NCI-H2171 (cell line): ENCODE measurements around the gene TPX2.
A peak's percentile ranks its signal among the peaks of the same experiment; 100 is the strongest.

Source experiments
- DNase-seq: peaks from one replicate; lab custom pipeline; 2025; lab: John Stamatoyannopoulos, UW

The TPX2 gene

DNA sequence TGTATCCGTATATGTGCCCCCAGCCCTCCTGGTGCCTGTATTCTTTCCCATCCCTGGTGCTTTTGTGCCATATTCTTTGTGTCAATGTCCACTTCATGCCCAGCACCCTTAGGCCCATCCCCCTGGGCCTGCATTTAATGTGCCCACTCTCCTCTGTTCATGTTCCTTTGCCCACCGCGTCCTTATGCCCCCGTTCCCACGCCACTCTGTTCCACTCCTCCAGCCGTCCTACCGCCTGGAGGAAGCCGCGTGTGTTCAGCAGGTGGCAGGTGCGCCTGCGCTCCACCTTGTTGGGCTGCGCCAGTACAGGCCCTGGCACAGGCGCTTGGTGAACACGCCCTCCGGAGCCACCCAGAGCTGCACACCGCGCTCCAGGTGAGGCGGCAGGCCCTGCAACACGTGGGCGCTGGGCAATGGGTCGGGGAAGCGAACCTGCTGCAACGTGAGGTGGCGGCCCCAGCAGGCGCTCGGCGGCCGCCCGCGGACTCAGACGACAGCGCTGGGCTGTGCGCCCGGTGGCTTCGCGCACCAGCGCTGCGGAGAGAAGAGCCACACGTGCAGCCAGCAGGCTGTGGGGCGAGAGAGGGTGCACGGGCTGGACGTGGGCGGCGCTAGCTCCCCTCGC, 110.3 kb downstream of the TPX2 start:
- DNase-seq = peak; percentile 48
